Right lobe of liver (tissue), 6 donors: ENCODE results near the gene HHAT. TPM values are rescaled to one million over a fixed set of nuclear protein-coding genes. Genes with fewer than 3 reads are reported as not detected.

Experiments
- ATAC-seq, 4 donors: fragments of 200-7000 bp; cut with Tn5 transposase; one replicate each; pipeline ENCODE4 v1.9.1; 2020; ENCODE audit warnings: mild to moderate bottlenecking in 4 of 4, moderate library complexity in 4 of 4
- DNase-seq, 3 donors: peaks; one replicate each; pipeline ENCODE4 v3.0.0-alpha.2; 2020
- H3K27ac ChIP-seq, 3 donors: fragments of 200-600 bp; one replicate each; pipeline ENCODE4 v1.8.0; 2022
- H3K27me3 ChIP-seq, 2 donors: fragments of 200-600 bp; one replicate each; pipeline ENCODE4 v1.8.0; 2022
- H3K36me3 ChIP-seq, 4 donors: fragments of 200-600 bp; sonication (generic) in 1 of 4; one replicate each; pipeline versions ENCODE4 v1.5.1 to v1.8.0; 2017 to 2022; ENCODE audit warnings: control low read depth in 1 of 4
- H3K4me1 ChIP-seq, 4 donors: fragments of 200-600 bp; sonication (generic) in 1 of 4; one replicate each; pipeline versions ENCODE4 v1.5.1 to v1.8.0; 2017 to 2022; ENCODE audit warnings: control low read depth in 1 of 4
- H3K4me3 ChIP-seq, 3 donors: fragments of 200-600 bp; one replicate each; pipeline ENCODE4 v1.8.0; 2022
- H3K9me3 ChIP-seq, 4 donors: fragments of 200-600 bp; sonication (generic) in 1 of 4; one replicate each; pipeline versions ENCODE4 v1.5.1 to v1.8.0; 2017 to 2022; ENCODE audit warnings: control low read depth in 1 of 4
- POLR2A ChIP-seq: fragments of 450-650 bp; IDR thresholded peaks from one replicate; pipeline ENCODE4 v1.6.1; 2017; ENCODE audit warnings: antibody characterized with exemption, mild to moderate bottlenecking
- WGBS: methylation state at CpG from one replicate; pipeline ENCODE4 v1.1.6; 2018; ENCODE audit warnings: low coverage, low lambda C conversion rate; ENCODE audit not compliant: insufficient coverage; ENCODE audit errors: missing lambda C conversion rate; 5-methylcytosine and 5-hydroxymethylcytosine counted together
- intact Hi-C, 2 donors: fragments of 100-400 bp; cut with DNase I; formaldehyde crosslinking; loops; one replicate each; pipeline versions ENCODE4 v1.11.2 to v1.14.1; 2022
- total RNA-seq, 6 experiments: library from RNA; depleted of rRNA in 2 of 6; stranded (reverse); fragments of >200 nt in 2 of 6; fragmentation: NEBNext Ultra II Directional in 3 of 6; extraction: Animal tissue kit (Norgen Biotek cat#: 25700) in 3 of 6; gene quantifications; one replicate each; pipeline versions ENCODE4 v1.1.0 to v1.2.4, GENCODE V29; 2016 to 2023
- TF ChIP-seq, protein P1 (sequence below), 4 donors: fragments of 200-600 bp in 3 of 4; fragments of 450-650 bp in 1 of 4; IDR thresholded peaks; one replicate each; pipeline versions ENCODE4 v1.5.1 to v1.8.0; 2016 to 2022; ENCODE audit warnings: antibody characterized with exemption in 4 of 4, mild to moderate bottlenecking in 2 of 4
- donor health status: DM: no; HTN: yes; CAD: no.
- donor health status: DM: no; HTN: no; CAD: no.
- donor health status: DM: no; HTN: no; CAD: no.
- donor health status: DM: no; HTN: yes; CAD: no.
- donor health status: DM: no; HTN: yes; CAD: no.

Gene HHAT
- total RNA-seq, 6 experiments from 2014 or later = 2.2 to 4.1 (median 2.7) TPM

DNA sequence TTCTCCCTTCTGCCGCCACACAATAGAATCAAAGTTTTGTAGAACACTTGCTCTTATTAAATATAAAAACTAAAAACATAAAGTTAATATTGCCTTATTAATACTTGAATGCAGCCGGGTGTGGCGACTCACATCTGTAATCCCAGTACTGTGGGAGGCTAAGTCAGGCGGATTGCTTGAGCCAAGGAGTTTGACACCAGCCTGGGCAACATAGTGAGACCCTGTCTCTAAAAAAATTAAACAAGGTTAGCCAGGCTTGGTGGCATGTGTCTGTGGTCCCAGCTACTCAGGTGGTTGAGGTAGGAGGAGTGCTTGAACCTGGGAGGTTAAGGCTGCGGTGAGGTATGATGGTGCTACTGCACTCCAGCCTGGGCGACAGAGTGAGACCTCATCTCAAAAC lies 13.2 kb upstream of the HHAT start:
- no peaks in the 10 kb centered on the region for H3K4me1 ChIP-seq
- H3K36me3 ChIP-seq = no peaks in the 10 kb centered on the region
- H3K4me3 ChIP-seq = no peak overlapping the region
- no peaks in the 10 kb centered on the region for H3K27me3 ChIP-seq
- DNase-seq (no peak), ATAC-seq (no peak)
- WGBS = 80% methylated on average over 6 of the region's 6 CpGs
- TF ChIP-seq, protein P1, sequence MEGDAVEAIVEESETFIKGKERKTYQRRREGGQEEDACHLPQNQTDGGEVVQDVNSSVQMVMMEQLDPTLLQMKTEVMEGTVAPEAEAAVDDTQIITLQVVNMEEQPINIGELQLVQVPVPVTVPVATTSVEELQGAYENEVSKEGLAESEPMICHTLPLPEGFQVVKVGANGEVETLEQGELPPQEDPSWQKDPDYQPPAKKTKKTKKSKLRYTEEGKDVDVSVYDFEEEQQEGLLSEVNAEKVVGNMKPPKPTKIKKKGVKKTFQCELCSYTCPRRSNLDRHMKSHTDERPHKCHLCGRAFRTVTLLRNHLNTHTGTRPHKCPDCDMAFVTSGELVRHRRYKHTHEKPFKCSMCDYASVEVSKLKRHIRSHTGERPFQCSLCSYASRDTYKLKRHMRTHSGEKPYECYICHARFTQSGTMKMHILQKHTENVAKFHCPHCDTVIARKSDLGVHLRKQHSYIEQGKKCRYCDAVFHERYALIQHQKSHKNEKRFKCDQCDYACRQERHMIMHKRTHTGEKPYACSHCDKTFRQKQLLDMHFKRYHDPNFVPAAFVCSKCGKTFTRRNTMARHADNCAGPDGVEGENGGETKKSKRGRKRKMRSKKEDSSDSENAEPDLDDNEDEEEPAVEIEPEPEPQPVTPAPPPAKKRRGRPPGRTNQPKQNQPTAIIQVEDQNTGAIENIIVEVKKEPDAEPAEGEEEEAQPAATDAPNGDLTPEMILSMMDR (IDR thresholded peaks at IDR 0.05) = no peak
- no peak for TF ChIP-seq POLR2A
- intact Hi-C loops = no loop called here
- no peak overlapping the region for H3K27ac ChIP-seq
- H3K9me3 ChIP-seq = no peaks in the 10 kb centered on the region

DNA sequence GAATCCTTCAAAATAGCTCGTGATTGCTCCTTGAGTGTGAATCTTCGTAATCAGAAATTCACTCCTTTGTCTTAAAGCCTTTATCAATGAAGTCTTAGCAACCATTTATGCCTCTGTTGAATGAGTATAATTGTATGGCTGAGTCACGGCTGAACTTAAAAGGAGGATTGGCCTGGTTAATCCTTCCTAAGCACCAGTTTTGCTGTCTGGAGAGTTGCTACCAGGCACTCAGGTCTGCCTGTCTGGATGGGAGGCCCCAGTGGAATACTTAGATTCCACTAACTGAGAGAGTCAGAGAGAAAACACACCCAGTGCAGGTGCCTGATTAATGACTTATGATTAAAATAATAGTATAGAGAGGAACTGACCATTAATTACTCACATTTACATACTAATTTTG lies 7.6 kb upstream of the HHAT start:
- no peaks in the 10 kb centered on the region for H3K4me1 ChIP-seq
- no peak for TF ChIP-seq POLR2A
- TF ChIP-seq, protein P1 (IDR thresholded peaks at IDR 0.05) = no peak
- H3K36me3 ChIP-seq = no peaks in the 10 kb centered on the region
- H3K4me3 ChIP-seq = no peak overlapping the region
- ATAC-seq (no peak), DNase-seq (no peak)
- H3K9me3 ChIP-seq = no peaks in the 10 kb centered on the region
- H3K27me3 ChIP-seq = no peaks in the 10 kb centered on the region
- intact Hi-C loops = no loop called here
- WGBS = 79% methylated on average over 3 of the region's 3 CpGs
- no peak overlapping the region for H3K27ac ChIP-seq

DNA sequence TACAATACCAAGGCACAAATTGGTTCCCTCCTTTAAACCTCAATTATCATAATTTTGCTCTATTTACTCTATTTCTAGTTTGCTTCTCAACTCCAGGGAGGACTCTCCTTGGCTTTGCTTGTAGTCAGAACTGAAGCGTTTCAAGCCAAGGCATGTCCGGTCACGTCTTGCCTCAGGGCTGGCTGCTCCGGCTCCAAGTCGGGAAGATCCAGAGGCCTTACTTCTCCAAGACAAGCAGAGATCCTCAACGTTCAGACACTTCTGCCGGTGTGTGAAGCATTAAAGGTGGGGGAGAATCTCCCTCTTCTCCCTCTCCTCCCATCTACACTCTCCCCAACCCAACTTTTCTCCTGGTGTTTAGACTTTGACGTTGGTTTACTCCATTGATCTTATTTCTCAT lies 7.2 kb upstream of the HHAT start:
- no peaks in the 10 kb centered on the region for H3K9me3 ChIP-seq
- DNase-seq = no peak
- no peaks in the 10 kb centered on the region for H3K4me1 ChIP-seq
- intact Hi-C loops = no loop called here
- no peak for ATAC-seq
- 78% methylated on average over 8 of the region's 8 CpGs for WGBS
- no peaks in the 10 kb centered on the region for H3K27me3 ChIP-seq
- TF ChIP-seq, protein P1 (IDR thresholded peaks at IDR 0.05) = no peak
- TF ChIP-seq POLR2A = no peak
- no peak overlapping the region for H3K27ac ChIP-seq
- H3K36me3 ChIP-seq = no peaks in the 10 kb centered on the region
- H3K4me3 ChIP-seq = no peak overlapping the region

DNA sequence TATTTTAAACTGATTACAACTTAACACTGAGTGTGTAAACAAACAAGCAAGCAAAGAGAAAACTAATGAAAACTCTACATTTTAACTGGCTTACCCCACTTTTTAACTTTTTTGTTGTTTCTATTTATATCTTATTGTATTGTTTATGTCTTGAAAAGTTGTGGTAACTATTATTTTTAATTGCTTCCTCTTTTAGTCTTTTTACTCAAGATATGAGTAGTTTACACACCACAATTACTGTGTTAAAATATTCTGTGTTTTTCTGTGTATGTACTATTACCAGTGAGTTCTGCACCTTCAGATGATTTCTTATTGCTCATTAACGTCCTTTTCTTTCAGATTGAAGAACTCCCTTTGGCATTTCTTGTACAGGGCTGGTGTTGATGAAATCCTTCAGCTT lies 4.7 kb upstream of the HHAT start:
- Histone ChIP-seq H3K4me1 (no peaks in the 10 kb centered on the region), H3K4me3 (no peak overlapping the region), H3K27ac (no peak overlapping the region), H3K36me3 (no peaks in the 10 kb centered on the region), H3K27me3 (no peaks in the 10 kb centered on the region), H3K9me3 (no peaks in the 10 kb centered on the region)
- TF ChIP-seq POLR2A = no peak
- TF ChIP-seq, protein P1 (IDR thresholded peaks at IDR 0.05) = no peak
- DNase-seq (no peak), ATAC-seq (no peak)
- 53% methylated on average over 1 of the region's 1 CpG for WGBS
- intact Hi-C loops = no loop called here
